ENCODE results near the gene RGMA.
A peak's percentile ranks its signal among the peaks of the same experiment; 100 is the strongest.

RGMA gene

GRCh38 chr15:93029214-93029835 lies 59.7 kb downstream of the RGMA start:
- Histone ChIP-seq H3K4me1 (ENCODE audit: control insufficient read depth, insufficient read depth, low read length) (peaks cover 36% of the 10 kb centered on the region), H3K27me3 (ENCODE audit: control insufficient read depth, insufficient read depth, low read length) (no peaks in the 10 kb centered on the region), H3K4me2 (ENCODE audit: low read length) (peak overlapping the region; percentile 76), H3K9me3 (replicated peaks; ENCODE audit: low read length) (no peaks in the 10 kb centered on the region), H3K4me3 (ENCODE audit: low read length) (peak overlapping the region; percentile 44), H3K9ac (ENCODE audit: low read depth, low read length) (peak overlapping the region; percentile 65), H3K36me3 (ENCODE audit: insufficient read depth, low read length) (peaks cover 40% of the 10 kb centered on the region)

- Histone ChIP-seq H3K4me3 (ENCODE audit: low read length) (peak overlapping the region; percentile 44), H3K9ac (ENCODE audit: low read depth, low read length) (peak overlapping the region; percentile 65), H3K36me3 (ENCODE audit: insufficient read depth, low read length) (peaks cover 45% of the 10 kb centered on the region), H3K9me3 (replicated peaks; ENCODE audit: low read length) (no peaks in the 10 kb centered on the region), H3K4me2 (ENCODE audit: low read length) (peak overlapping the region; percentile 76), H3K4me1 (ENCODE audit: control insufficient read depth, insufficient read depth, low read length) (peaks cover 36% of the 10 kb centered on the region), H3K27me3 (ENCODE audit: control insufficient read depth, insufficient read depth, low read length) (no peaks in the 10 kb centered on the region)
These were observed 60.3 kb downstream of the RGMA start for GRCh38 chr15:93028632-93029213.

GRCh38 chr15:93028111-93028631 lies 60.8 kb downstream of the RGMA start:
- Histone ChIP-seq H3K27me3 (ENCODE audit: control insufficient read depth, insufficient read depth, low read length) (no peaks in the 10 kb centered on the region), H3K9ac (ENCODE audit: low read depth, low read length) (peak overlapping the region; percentile 65), H3K9me3 (replicated peaks; ENCODE audit: low read length) (no peaks in the 10 kb centered on the region), H3K36me3 (ENCODE audit: insufficient read depth, low read length) (peaks cover 51% of the 10 kb centered on the region), H3K4me2 (ENCODE audit: low read length) (peak overlapping the region; percentile 76), H3K4me1 (ENCODE audit: control insufficient read depth, insufficient read depth, low read length) (peaks cover 36% of the 10 kb centered on the region), H3K4me3 (ENCODE audit: low read length) (no peak overlapping the region)

GRCh38 chr15:93027413-93027812 lies 61.6 kb downstream of the RGMA start:
- no peak overlapping the region for H3K4me3 ChIP-seq (ENCODE audit: low read length)
- no peaks in the 10 kb centered on the region for H3K27me3 ChIP-seq (ENCODE audit: control insufficient read depth, insufficient read depth, low read length)
- H3K9ac ChIP-seq (ENCODE audit: low read depth, low read length): no peak overlapping the region
- no peak overlapping the region for H3K4me2 ChIP-seq (ENCODE audit: low read length)
- peaks cover 36% of the 10 kb centered on the region for H3K4me1 ChIP-seq (ENCODE audit: control insufficient read depth, insufficient read depth, low read length)
- no peaks in the 10 kb centered on the region for H3K9me3 ChIP-seq (replicated peaks; ENCODE audit: low read length)
- peaks cover 58% of the 10 kb centered on the region for H3K36me3 ChIP-seq (ENCODE audit: insufficient read depth, low read length)

GRCh38 chr15:93026380-93026817 lies 62.6 kb downstream of the RGMA start:
- Histone ChIP-seq H3K9ac (ENCODE audit: low read depth, low read length) (no peak overlapping the region), H3K4me2 (ENCODE audit: low read length) (no peak overlapping the region), H3K9me3 (replicated peaks; ENCODE audit: low read length) (no peaks in the 10 kb centered on the region), H3K4me1 (ENCODE audit: control insufficient read depth, insufficient read depth, low read length) (peaks cover 36% of the 10 kb centered on the region), H3K36me3 (ENCODE audit: insufficient read depth, low read length) (peaks cover 69% of the 10 kb centered on the region), H3K27me3 (ENCODE audit: control insufficient read depth, insufficient read depth, low read length) (no peaks in the 10 kb centered on the region), H3K4me3 (ENCODE audit: low read length) (no peak overlapping the region)

- Histone ChIP-seq H3K36me3 (ENCODE audit: insufficient read depth, low read length) (peaks cover 76% of the 10 kb centered on the region), H3K4me2 (ENCODE audit: low read length) (no peak overlapping the region), H3K9me3 (replicated peaks; ENCODE audit: low read length) (no peaks in the 10 kb centered on the region), H3K4me1 (ENCODE audit: control insufficient read depth, insufficient read depth, low read length) (peaks cover 36% of the 10 kb centered on the region), H3K9ac (ENCODE audit: low read depth, low read length) (no peak overlapping the region), H3K4me3 (ENCODE audit: low read length) (no peak overlapping the region), H3K27me3 (ENCODE audit: control insufficient read depth, insufficient read depth, low read length) (no peaks in the 10 kb centered on the region)
These were observed 63.4 kb downstream of the RGMA start for GRCh38 chr15:93025625-93025982.

GRCh38 chr15:93024716-93025624 lies 64.0 kb downstream of the RGMA start:
- H3K9me3 ChIP-seq (replicated peaks; ENCODE audit: low read length): no peaks in the 10 kb centered on the region
- H3K4me2 ChIP-seq (ENCODE audit: low read length): no peak overlapping the region
- H3K9ac ChIP-seq (ENCODE audit: low read depth, low read length): no peak overlapping the region
- no peak overlapping the region for H3K4me3 ChIP-seq (ENCODE audit: low read length)
- H3K4me1 ChIP-seq (ENCODE audit: control insufficient read depth, insufficient read depth, low read length): peaks cover 30% of the 10 kb centered on the region
- H3K27me3 ChIP-seq (ENCODE audit: control insufficient read depth, insufficient read depth, low read length): no peaks in the 10 kb centered on the region
- H3K36me3 ChIP-seq (ENCODE audit: insufficient read depth, low read length): peaks cover 83% of the 10 kb centered on the region

GRCh38 chr15:93024293-93024692 lies 64.7 kb downstream of the RGMA start:
- H3K27me3 ChIP-seq (ENCODE audit: control insufficient read depth, insufficient read depth, low read length): no peaks in the 10 kb centered on the region
- H3K36me3 ChIP-seq (ENCODE audit: insufficient read depth, low read length): peaks cover 89% of the 10 kb centered on the region
- H3K4me3 ChIP-seq (ENCODE audit: low read length): no peak overlapping the region
- no peaks in the 10 kb centered on the region for H3K9me3 ChIP-seq (replicated peaks; ENCODE audit: low read length)
- peaks cover 23% of the 10 kb centered on the region for H3K4me1 ChIP-seq (ENCODE audit: control insufficient read depth, insufficient read depth, low read length)
- no peak overlapping the region for H3K9ac ChIP-seq (ENCODE audit: low read depth, low read length)
- H3K4me2 ChIP-seq (ENCODE audit: low read length): no peak overlapping the region

GRCh38 chr15:93020976-93021772 lies 67.8 kb downstream of the RGMA start:
- no peaks in the 10 kb centered on the region for H3K9me3 ChIP-seq (replicated peaks; ENCODE audit: low read length)
- H3K36me3 ChIP-seq (ENCODE audit: insufficient read depth, low read length): peaks cover 97% of the 10 kb centered on the region
- H3K4me2 ChIP-seq (ENCODE audit: low read length): no peak overlapping the region
- no peak overlapping the region for H3K9ac ChIP-seq (ENCODE audit: low read depth, low read length)
- H3K4me1 ChIP-seq (ENCODE audit: control insufficient read depth, insufficient read depth, low read length): no peaks in the 10 kb centered on the region
- H3K27me3 ChIP-seq (ENCODE audit: control insufficient read depth, insufficient read depth, low read length): no peaks in the 10 kb centered on the region
- no peak overlapping the region for H3K4me3 ChIP-seq (ENCODE audit: low read length)

- Histone ChIP-seq H3K36me3 (ENCODE audit: insufficient read depth, low read length) (peaks cover 97% of the 10 kb centered on the region), H3K27me3 (ENCODE audit: control insufficient read depth, insufficient read depth, low read length) (no peaks in the 10 kb centered on the region), H3K4me2 (ENCODE audit: low read length) (no peak overlapping the region), H3K9ac (ENCODE audit: low read depth, low read length) (no peak overlapping the region), H3K4me3 (ENCODE audit: low read length) (no peak overlapping the region), H3K4me1 (ENCODE audit: control insufficient read depth, insufficient read depth, low read length) (no peaks in the 10 kb centered on the region), H3K9me3 (replicated peaks; ENCODE audit: low read length) (no peaks in the 10 kb centered on the region)
These were observed 69.0 kb downstream of the RGMA start for GRCh38 chr15:93019971-93020370.

GRCh38 chr15:93019090-93019489 lies 69.9 kb downstream of the RGMA start:
- Histone ChIP-seq H3K27me3 (ENCODE audit: control insufficient read depth, insufficient read depth, low read length) (no peaks in the 10 kb centered on the region), H3K9ac (ENCODE audit: low read depth, low read length) (no peak overlapping the region), H3K4me2 (ENCODE audit: low read length) (no peak overlapping the region), H3K9me3 (replicated peaks; ENCODE audit: low read length) (no peaks in the 10 kb centered on the region), H3K4me3 (ENCODE audit: low read length) (no peak overlapping the region), H3K36me3 (ENCODE audit: insufficient read depth, low read length) (peaks cover 97% of the 10 kb centered on the region), H3K4me1 (ENCODE audit: control insufficient read depth, insufficient read depth, low read length) (no peaks in the 10 kb centered on the region)

All from skeletal muscle satellite cell (primary cell).